Keratinocyte (primary cell): ENCODE results near the gene IL12RB2. TPM values are rescaled to one million over a fixed set of nuclear protein-coding genes. Genes with fewer than 3 reads are reported as not detected.

Experiments
- DNase-seq: peaks from one replicate; pipeline ENCODE4 v3.0.0-alpha.2; 2011; ENCODE audit warnings: low read depth, missing footprints, low spot score
- FAIRE-seq: peaks from 2 replicates; lab custom pipeline; 2011; peaks lifted over from hg19 to GRCh38; lab: Jason Lieb, UNC
- H2AFZ ChIP-seq: 2 replicates; pipeline ENCODE4 v1.6.0; 2012; ENCODE audit warnings: low read length, control low read depth, inconsistent platforms; ENCODE audit not compliant: control insufficient read depth
- H3K27ac ChIP-seq: 2 replicates; pipeline ENCODE4 v1.5.1; 2011; ENCODE audit warnings: low read length; ENCODE audit not compliant: control insufficient read depth, insufficient read depth
- H3K27me3 ChIP-seq: 3 replicates; pipeline ENCODE4 v1.6.0; 2011; ENCODE audit warnings: low read length; ENCODE audit not compliant: control insufficient read depth, insufficient read depth; ENCODE audit errors: extremely low read depth
- H3K36me3 ChIP-seq, 2 experiments: 2 replicates in 1 of 2; 3 replicates in 1 of 2; pipeline ENCODE4 v1.5.1; 2011; ENCODE audit warnings: low read length in 2 of 2, mild to moderate bottlenecking in 1 of 2; ENCODE audit not compliant: control insufficient read depth in 2 of 2, insufficient read depth in 2 of 2; ENCODE audit errors: extremely low read depth in 1 of 2
- H3K4me1 ChIP-seq: 3 replicates; pipeline ENCODE4 v1.5.1; 2011; ENCODE audit warnings: low read length; ENCODE audit not compliant: control insufficient read depth, insufficient read depth; ENCODE audit errors: extremely low read depth
- H3K4me2 ChIP-seq: 3 replicates; pipeline ENCODE4 v1.6.0; 2011; ENCODE audit warnings: low read depth, low read length; ENCODE audit not compliant: control insufficient read depth, insufficient read depth; ENCODE audit errors: extremely low read depth
- H3K4me3 ChIP-seq, 3 experiments: fragments of 200-600 bp in 1 of 3; sonication (generic) in 1 of 3; 2 replicates in 2 of 3; 3 replicates in 1 of 3; pipeline ENCODE4 v1.5.1; 2011 to 2016; ENCODE audit warnings: low read length in 3 of 3, mild to moderate bottlenecking in 3 of 3, control low read depth in 2 of 3, inconsistent platforms in 1 of 3, low read depth in 1 of 3, mixed read lengths in 1 of 3, mixed run types in 1 of 3, moderate library complexity in 1 of 3; ENCODE audit not compliant: control insufficient read depth in 2 of 3, insufficient read depth in 2 of 3; ENCODE audit errors: extremely low read depth in 1 of 3
- H3K79me2 ChIP-seq: 2 replicates; pipeline ENCODE4 v1.6.0; 2012; ENCODE audit warnings: low read length; ENCODE audit not compliant: control insufficient read depth, insufficient read depth
- H3K9ac ChIP-seq: 3 replicates; pipeline ENCODE4 v1.6.0; 2011; ENCODE audit warnings: low read length; ENCODE audit not compliant: control insufficient read depth, insufficient read depth; ENCODE audit errors: extremely low read depth
- H3K9me1 ChIP-seq: 3 replicates; pipeline ENCODE4 v1.6.0; 2011; ENCODE audit warnings: low read length; ENCODE audit not compliant: control insufficient read depth, insufficient read depth; ENCODE audit errors: extremely low read depth
- H3K9me3 ChIP-seq: 2 replicates; pipeline ENCODE4 v1.5.1; 2012; ENCODE audit warnings: low read depth, low read length; ENCODE audit not compliant: control insufficient read depth
- H4K20me1 ChIP-seq: 3 replicates; pipeline ENCODE4 v1.6.0; 2011; ENCODE audit warnings: low read length; ENCODE audit not compliant: control insufficient read depth, insufficient read depth; ENCODE audit errors: extremely low read depth
- EZH2 ChIP-seq: IDR thresholded peaks from one replicate; pipeline ENCODE4 v1.6.1; 2012; ENCODE audit warnings: inconsistent platforms, mild to moderate bottlenecking, low read length, moderate library complexity
- dilution Hi-C: fragments of 300-500 bp; cut with MboI; formaldehyde crosslinking; loops from one replicate; pipeline ENCODE4 v1.7.0; 2020; ENCODE audit warnings: low sequenced_read_pairs; ENCODE audit not compliant: extremely low pct_ligation_motif_present
- polyA plus RNA-seq, 5 experiments: library from polyadenylated mRNA; depleted of rRNA in 3 of 5; stranded (reverse) in 3 of 5; stranded (forward) in 1 of 5; unstranded in 1 of 5; fragments of >200 nt; gene quantifications; 1 replicate in 1 of 5; 2 replicates in 3 of 5; 3 replicates in 1 of 5; pipeline versions ENCODE4 v1.2.1 to v1.2.3, GENCODE V29; 2011 to 2012; ENCODE audit warnings: missing spikeins in 2 of 5, low read depth in 1 of 5, low replicate concordance in 1 of 5
- TF ChIP-seq, protein P1 (sequence below), 3 experiments: IDR thresholded peaks in 1 of 3; conservative IDR thresholded peaks in 1 of 3; optimal IDR thresholded peaks in 1 of 3; 2 replicates in 2 of 3; 3 replicates in 1 of 3; pipeline versions ENCODE3 to v1.5.1; 2011; ENCODE audit warnings: low read length in 3 of 3, mild to moderate bottlenecking in 3 of 3, moderate library complexity in 2 of 3, control low read depth in 1 of 3, inconsistent platforms in 1 of 3; ENCODE audit not compliant: insufficient read depth in 2 of 3; ENCODE audit errors: extremely low read depth in 1 of 3

IL12RB2 gene
- polyA plus RNA-seq, 1 donor (not counting 4 experiments of a cell fraction or from before 2014, with no cell fraction given), result 0.63 TPM

GRCh38 chr1:67280696-67281095 is 27.0 kb upstream of the IL12RB2 start:
- Histone ChIP-seq H3K27ac (no peak overlapping the region), H3K9me3 (no peaks in the 10 kb centered on the region), H4K20me1 (no peaks in the 10 kb centered on the region), H2AFZ (no peak overlapping the region), H3K27me3 (no peaks in the 10 kb centered on the region), H3K4me3 (no peak overlapping the region), H3K4me1 (no peaks in the 10 kb centered on the region), H3K4me2 (no peak overlapping the region), H3K9ac (no peak overlapping the region), H3K9me1 (no peaks in the 10 kb centered on the region), H3K36me3 (no peaks in the 10 kb centered on the region), H3K79me2 (no peaks in the 10 kb centered on the region)
- DNase-seq (no peak), FAIRE-seq (no peak)
- TF ChIP-seq, protein P1, sequence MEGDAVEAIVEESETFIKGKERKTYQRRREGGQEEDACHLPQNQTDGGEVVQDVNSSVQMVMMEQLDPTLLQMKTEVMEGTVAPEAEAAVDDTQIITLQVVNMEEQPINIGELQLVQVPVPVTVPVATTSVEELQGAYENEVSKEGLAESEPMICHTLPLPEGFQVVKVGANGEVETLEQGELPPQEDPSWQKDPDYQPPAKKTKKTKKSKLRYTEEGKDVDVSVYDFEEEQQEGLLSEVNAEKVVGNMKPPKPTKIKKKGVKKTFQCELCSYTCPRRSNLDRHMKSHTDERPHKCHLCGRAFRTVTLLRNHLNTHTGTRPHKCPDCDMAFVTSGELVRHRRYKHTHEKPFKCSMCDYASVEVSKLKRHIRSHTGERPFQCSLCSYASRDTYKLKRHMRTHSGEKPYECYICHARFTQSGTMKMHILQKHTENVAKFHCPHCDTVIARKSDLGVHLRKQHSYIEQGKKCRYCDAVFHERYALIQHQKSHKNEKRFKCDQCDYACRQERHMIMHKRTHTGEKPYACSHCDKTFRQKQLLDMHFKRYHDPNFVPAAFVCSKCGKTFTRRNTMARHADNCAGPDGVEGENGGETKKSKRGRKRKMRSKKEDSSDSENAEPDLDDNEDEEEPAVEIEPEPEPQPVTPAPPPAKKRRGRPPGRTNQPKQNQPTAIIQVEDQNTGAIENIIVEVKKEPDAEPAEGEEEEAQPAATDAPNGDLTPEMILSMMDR (optimal IDR thresholded peaks at IDR 0.05 in 1 of 3, IDR thresholded peaks at IDR 0.05 in 1 of 3, conservative IDR thresholded peaks at IDR 0.05 in 1 of 3; ENCODE audit: extremely low read depth in 1 of 3, insufficient read depth in 2 of 3, low read length in 3 of 3), result no peak
- no peak for TF ChIP-seq EZH2
- dilution Hi-C loops, result no loop called here

DNA sequence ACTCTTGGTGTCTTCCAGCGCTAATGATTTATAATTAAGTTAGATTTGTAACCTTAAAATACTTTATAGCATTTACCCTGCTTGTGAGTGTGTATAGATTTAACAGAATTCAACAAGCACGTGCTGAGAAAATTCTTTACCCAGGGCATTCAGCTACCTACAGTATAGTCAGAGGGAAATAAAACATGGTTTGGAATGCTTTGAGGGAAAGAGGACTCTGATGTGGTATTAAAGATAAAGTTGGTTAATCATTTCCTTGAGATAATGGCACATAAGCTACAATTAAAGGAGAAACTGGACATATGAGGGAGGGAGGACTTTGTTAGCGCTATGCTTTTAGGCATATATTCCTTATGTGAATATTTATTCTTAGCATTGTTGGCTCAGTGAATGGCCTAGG is 26.4 kb upstream of the IL12RB2 start:
- Histone ChIP-seq H3K9ac (no peak overlapping the region), H2AFZ (no peak overlapping the region), H3K79me2 (no peaks in the 10 kb centered on the region), H3K9me1 (no peaks in the 10 kb centered on the region), H3K4me3 (no peak overlapping the region), H3K9me3 (no peaks in the 10 kb centered on the region), H3K36me3 (no peaks in the 10 kb centered on the region), H3K4me2 (no peak overlapping the region), H3K27me3 (no peaks in the 10 kb centered on the region), H4K20me1 (no peaks in the 10 kb centered on the region), H3K27ac (no peak overlapping the region), H3K4me1 (no peaks in the 10 kb centered on the region)
- DNase-seq (no peak), FAIRE-seq (no peak)
- no peak for TF ChIP-seq EZH2
- TF ChIP-seq, protein P1 (optimal IDR thresholded peaks at IDR 0.05 in 1 of 3, IDR thresholded peaks at IDR 0.05 in 1 of 3, conservative IDR thresholded peaks at IDR 0.05 in 1 of 3; ENCODE audit: extremely low read depth in 1 of 3, insufficient read depth in 2 of 3, low read length in 3 of 3), result no peak
- dilution Hi-C loops, result no loop called here
